Activated T-cell treated with anti-CD3 and anti-CD28 coated beads, Interleukin-2, amount 50 U/mL, for 4 hours (primary cell): ENCODE data around the gene HDDC3. TPM values are rescaled to one million over a fixed set of nuclear protein-coding genes. Genes with fewer than 3 reads are reported as not detected.

Source experiments
- ATAC-seq, 2 donors: fragments of 200-7000 bp; cut with Tn5 transposase; one replicate each; pipeline ENCODE4 v1.10.0; 2021
- DNase-seq: peaks from one replicate; pipeline ENCODE4 v3.0.0-alpha.2; 2020
- H3K27me3 Mint-ChIP-seq: one replicate; pipeline ENCODE4 v1.8.0; 2021; ENCODE audit warnings: low read depth, mixed read lengths
- H3K36me3 Mint-ChIP-seq: one replicate; pipeline ENCODE4 v1.8.0; 2022; ENCODE audit warnings: mixed read lengths; ENCODE audit not compliant: insufficient read depth
- H3K4me1 Mint-ChIP-seq: one replicate; pipeline ENCODE4 v1.8.0; 2021; ENCODE audit warnings: low read depth, mixed read lengths
- H3K4me3 Mint-ChIP-seq: one replicate; pipeline ENCODE4 v1.8.0; 2021; ENCODE audit warnings: mild to moderate bottlenecking, moderate library complexity, mixed read lengths
- H3K9me3 Mint-ChIP-seq: one replicate; pipeline ENCODE4 v1.8.0; 2021; ENCODE audit warnings: mixed read lengths
- total RNA-seq, 3 donors: library from RNA; stranded (reverse); gene quantifications; one replicate each; pipeline ENCODE4 v1.2.1, GENCODE V29; 2021

The HDDC3 gene
- total RNA-seq, 3 donors from 2014 or later, result 39.9 to 43.6 (median 40.0) TPM

DNA sequence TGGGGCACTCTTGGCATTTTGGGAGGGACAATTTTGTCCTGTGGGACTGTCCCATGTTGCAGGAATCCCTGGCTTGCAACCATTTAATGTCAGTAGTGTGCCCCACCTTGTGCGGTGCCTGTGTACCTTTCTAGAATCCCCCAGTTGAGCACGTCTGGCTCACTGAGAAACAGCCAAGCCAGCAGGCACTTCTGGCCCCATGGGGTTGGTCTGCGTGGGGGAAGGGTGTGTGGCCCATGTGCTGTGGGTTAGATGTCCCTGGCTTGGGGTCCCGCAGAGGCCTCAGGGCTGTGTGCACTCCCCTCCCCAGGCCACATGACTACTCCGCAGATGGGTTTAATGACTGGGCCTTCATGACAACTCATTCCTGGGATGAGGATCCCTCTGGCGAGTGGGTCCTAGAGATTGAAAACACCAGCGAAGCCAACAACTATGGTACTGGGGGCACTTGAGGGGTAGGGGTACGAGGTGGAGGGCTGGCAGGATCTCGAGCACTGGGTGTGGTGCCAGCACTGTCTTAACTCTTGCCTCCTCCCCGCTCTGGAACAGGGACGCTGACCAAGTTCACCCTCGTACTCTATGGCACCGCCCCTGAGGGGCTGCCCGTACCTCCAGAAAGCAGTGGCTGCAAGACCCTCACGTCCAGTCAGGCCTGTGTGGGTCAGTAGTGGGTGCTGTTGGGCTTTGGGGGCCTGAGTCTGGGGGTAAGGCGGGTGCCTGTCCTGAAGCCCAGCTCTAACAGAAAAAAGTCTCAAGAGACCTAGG lies 51.8 kb downstream of the HDDC3 start:
- Mint-ChIP-seq H3K36me3 (peaks cover 33% of the 10 kb centered on the region), H3K4me3 (no peak overlapping the region), H3K27me3 (peaks cover 2% of the 10 kb centered on the region), H3K4me1 (peaks cover 9% of the 10 kb centered on the region), H3K9me3 (no peaks in the 10 kb centered on the region)
- ATAC-seq (no peak), DNase-seq (no peak)

Other genes with a start within 250 kb of the HDDC3 start
- gene BLM, start 215.2 kb downstream of the HDDC3 start, total RNA-seq, result 10 to 100 TPM; 21.4 to 25.6 (median 23.5) TPM
- gene FURIN, start 64.0 kb downstream of the HDDC3 start, total RNA-seq, result 100 to 1,000 TPM; 162 to 242 (median 189) TPM
- gene FES, start 48.0 kb downstream of the HDDC3 start, total RNA-seq, result 1 to 10 TPM; 3.6 to 8.1 (median 5.8) TPM
- 100 to 1,000 TPM in 2 of 3 donors, 10 to 100 TPM in 1; 93.2 to 124 (median 122) TPM for gene MAN2A2, start 29.2 kb downstream of the HDDC3 start, total RNA-seq
- gene UNC45A, start 2.7 kb upstream of the HDDC3 start, total RNA-seq, result 10 to 100 TPM; 63.4 to 70.5 (median 68.0) TPM
- gene RCCD1, start 22.3 kb upstream of the HDDC3 start, total RNA-seq, result 10 to 100 TPM; 11.1 to 18.4 (median 13.1) TPM
- 10 to 100 TPM; 14.4 to 18.8 (median 18.7) TPM for gene PRC1, start 62.0 kb upstream of the HDDC3 start, total RNA-seq
- 10 to 100 TPM; 20.9 to 22.4 (median 21.9) TPM for gene VPS33B, start 90.0 kb upstream of the HDDC3 start, total RNA-seq
- under 1 TPM in 2 of 3 donors, not detected in 1; 0.03 to 0.05 TPM for gene SV2B, start 167.7 kb upstream of the HDDC3 start, total RNA-seq